ENCODE results near the gene CLEC16A. TPM values are rescaled to one million over a fixed set of nuclear protein-coding genes. Genes with fewer than 3 reads are reported as not detected.

Gene CLEC16A
- total RNA-seq, 4 donors from 2014 or later, result 20.2 to 28.8 (median 22.8) TPM

DNA sequence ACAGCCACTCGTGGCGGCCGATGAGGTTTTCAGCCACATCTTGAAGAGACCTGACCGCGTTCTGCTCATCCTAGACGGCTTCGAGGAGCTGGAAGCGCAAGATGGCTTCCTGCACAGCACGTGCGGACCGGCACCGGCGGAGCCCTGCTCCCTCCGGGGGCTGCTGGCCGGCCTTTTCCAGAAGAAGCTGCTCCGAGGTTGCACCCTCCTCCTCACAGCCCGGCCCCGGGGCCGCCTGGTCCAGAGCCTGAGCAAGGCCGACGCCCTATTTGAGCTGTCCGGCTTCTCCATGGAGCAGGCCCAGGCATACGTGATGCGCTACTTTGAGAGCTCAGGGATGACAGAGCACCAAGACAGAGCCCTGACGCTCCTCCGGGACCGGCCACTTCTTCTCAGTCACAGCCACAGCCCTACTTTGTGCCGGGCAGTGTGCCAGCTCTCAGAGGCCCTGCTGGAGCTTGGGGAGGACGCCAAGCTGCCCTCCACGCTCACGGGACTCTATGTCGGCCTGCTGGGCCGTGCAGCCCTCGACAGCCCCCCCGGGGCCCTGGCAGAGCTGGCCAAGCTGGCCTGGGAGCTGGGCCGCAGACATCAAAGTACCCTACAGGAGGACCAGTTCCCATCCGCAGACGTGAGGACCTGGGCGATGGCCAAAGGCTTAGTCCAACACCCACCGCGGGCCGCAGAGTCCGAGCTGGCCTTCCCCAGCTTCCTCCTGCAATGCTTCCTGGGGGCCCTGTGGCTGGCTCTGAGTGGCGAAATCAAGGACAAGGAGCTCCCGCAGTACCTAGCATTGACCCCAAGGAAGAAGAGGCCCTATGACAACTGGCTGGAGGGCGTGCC lies 37.2 kb upstream of the CLEC16A start:
- TF ChIP-seq, protein P1, sequence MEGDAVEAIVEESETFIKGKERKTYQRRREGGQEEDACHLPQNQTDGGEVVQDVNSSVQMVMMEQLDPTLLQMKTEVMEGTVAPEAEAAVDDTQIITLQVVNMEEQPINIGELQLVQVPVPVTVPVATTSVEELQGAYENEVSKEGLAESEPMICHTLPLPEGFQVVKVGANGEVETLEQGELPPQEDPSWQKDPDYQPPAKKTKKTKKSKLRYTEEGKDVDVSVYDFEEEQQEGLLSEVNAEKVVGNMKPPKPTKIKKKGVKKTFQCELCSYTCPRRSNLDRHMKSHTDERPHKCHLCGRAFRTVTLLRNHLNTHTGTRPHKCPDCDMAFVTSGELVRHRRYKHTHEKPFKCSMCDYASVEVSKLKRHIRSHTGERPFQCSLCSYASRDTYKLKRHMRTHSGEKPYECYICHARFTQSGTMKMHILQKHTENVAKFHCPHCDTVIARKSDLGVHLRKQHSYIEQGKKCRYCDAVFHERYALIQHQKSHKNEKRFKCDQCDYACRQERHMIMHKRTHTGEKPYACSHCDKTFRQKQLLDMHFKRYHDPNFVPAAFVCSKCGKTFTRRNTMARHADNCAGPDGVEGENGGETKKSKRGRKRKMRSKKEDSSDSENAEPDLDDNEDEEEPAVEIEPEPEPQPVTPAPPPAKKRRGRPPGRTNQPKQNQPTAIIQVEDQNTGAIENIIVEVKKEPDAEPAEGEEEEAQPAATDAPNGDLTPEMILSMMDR (IDR thresholded peaks at IDR 0.05; ENCODE audit: low read depth), result no peak

GRCh38 chr16:10907757-10908045 lies 36.7 kb upstream of the CLEC16A start:
- TF ChIP-seq, protein P1 (IDR thresholded peaks at IDR 0.05; ENCODE audit: low read depth), result no peak

DNA sequence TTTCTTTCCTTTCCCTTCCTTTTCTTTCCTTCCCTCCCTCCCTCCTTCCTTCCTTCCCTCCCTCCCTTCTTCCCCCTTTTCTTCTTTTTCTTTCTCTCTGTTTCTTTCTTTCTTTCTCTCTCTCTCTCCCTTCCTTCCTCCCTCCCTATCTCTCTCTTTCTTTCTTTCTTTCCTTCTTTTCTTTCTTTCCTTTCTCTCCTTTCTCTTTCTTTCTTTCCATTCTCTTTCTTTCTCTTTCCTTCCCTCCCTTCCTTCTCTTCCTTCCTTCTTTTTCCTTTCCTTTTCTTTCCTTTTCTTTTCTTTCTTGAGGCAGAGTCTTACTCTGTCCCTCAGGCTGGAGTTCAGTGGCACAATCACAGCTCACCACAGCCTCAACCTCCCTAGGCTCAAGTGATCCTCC lies 33.1 kb upstream of the CLEC16A start:
- TF ChIP-seq, protein P1 (IDR thresholded peaks at IDR 0.05; ENCODE audit: low read depth), result no peak

DNA sequence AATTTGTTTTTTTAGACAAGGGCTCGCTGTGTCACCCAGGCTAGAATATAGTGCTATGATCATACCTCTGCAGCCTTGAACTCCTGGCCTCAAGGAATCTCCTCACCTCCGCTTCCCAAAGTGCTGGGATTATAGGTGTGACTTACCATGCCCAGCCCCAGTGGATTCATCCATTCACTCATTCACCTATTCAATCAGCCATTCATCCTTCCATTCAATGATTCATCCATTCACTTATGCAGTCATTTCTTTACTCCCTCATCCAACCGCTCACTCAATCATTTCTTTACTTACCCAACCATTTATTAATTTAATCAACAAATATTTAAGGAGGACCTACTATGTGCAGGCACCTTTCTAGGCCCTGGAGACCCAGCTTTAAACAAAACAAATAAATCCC lies 27.8 kb upstream of the CLEC16A start:
- TF ChIP-seq, protein P1 (IDR thresholded peaks at IDR 0.05; ENCODE audit: low read depth), result no peak

DNA sequence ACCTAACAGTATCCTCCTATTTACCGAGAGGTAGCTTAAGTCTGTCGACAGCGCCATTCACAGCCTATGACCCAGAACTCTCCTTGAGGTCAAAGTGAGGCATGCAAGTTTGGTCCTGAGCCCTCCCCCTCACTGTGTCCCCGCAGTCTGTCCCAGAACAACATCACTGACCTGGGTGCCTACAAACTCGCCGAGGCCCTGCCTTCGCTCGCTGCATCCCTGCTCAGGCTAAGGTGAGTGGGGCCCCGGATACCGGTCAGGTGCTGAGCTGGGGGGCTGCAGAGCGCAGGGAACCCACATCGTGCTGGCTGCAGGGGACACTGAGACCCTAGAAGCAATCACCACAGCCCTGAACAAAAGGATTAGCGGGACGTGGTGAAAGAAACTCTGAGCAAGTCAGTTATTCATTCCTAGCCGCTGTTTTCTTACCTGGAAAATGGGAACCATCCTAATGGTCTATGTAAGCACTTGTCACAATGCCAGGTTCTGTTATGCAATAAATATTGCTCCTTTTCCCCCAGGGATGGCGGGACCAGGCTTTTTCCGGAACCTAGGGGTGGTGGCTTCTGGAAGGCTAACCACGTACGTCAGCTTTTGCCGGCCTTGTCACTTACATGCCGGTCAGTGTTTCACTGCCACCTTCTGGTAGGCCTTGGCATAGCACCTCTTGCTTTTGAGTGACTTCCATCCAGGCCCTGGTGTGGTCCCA lies 25.9 kb upstream of the CLEC16A start:
- TF ChIP-seq, protein P1 (IDR thresholded peaks at IDR 0.05; ENCODE audit: low read depth), result no peak

GRCh38 chr16:10919003-10919351 lies 25.4 kb upstream of the CLEC16A start:
- TF ChIP-seq, protein P1 (IDR thresholded peaks at IDR 0.05; ENCODE audit: low read depth), result no peak

GRCh38 chr16:10920726-10921427 lies 23.5 kb upstream of the CLEC16A start:
- TF ChIP-seq, protein P1 (IDR thresholded peaks at IDR 0.05; ENCODE audit: low read depth), result no peak
